AG08395 (cell line): ENCODE results near the gene TAX1BP1.

Source experiments
- DNase-seq: peaks from one replicate; pipeline ENCODE4 v3.0.0; 2012; ENCODE audit warnings: mixed read lengths, low spot score

TAX1BP1 gene

GRCh38 chr7:27739909-27740448, at the start of gene TAX1BP1:
Gene TAX1BP1 (plus strand): TSS chr7:27740162. CDS start chr7:27748525, 8,363 bp downstream.
- peak; percentile 97 for DNase-seq

GRCh38 chr7:27690649-27691048, 49.3 kb upstream of the TAX1BP1 start:
- DNase-seq, result no peak

GRCh38 chr7:27693794-27694193, 46.2 kb upstream of the TAX1BP1 start:
- DNase-seq, result no peak

DNA sequence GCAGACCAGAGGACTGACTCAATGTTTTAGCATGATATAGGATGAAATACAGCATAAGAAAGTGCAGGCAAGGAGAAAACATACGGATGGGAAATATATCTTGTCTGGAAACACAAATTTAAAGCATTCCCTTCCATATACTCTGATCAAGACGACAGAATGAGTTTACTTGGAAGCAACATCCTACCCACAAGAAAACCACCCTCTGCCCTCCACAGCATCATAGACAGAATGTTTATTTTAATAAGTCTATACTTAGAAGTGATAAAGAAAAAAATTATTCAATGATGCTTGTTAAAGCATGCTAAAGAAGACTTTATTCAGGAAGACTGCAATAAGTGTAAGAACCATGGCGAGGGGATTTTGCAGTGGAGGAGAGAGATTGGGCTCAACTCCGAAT, 44.9 kb upstream of the TAX1BP1 start:
- no peak for DNase-seq

- no peak for DNase-seq
Measured at GRCh38 chr7:27697861-27698430, 42.0 kb upstream of the TAX1BP1 start.

DNA sequence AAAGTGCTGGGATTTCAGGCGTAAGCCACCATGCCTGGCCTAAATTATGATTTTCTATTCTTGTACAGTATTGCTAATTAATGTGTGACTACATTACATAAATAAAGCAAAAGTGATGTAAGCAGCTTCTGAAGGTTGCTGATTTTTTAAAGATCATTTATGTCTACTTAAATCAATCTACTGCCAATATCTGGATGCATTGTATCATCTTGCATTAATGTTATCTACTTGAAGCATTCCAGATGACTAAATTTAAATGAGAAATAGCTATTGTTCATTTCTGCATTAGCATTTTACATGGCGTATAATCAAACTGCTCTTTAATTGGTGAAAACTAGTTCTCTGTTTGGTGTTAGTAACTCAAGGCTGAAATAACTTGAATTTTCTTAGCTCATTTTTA, 40.2 kb upstream of the TAX1BP1 start:
- DNase-seq, result no peak

- DNase-seq, result no peak
Measured at GRCh38 chr7:27700501-27700900, 39.5 kb upstream of the TAX1BP1 start.

GRCh38 chr7:27703181-27703580, 36.8 kb upstream of the TAX1BP1 start:
- no peak for DNase-seq

- DNase-seq, result no peak
Measured at GRCh38 chr7:27704422-27705199, 35.4 kb upstream of the TAX1BP1 start.

GRCh38 chr7:27705200-27705594, 34.8 kb upstream of the TAX1BP1 start:
- DNase-seq, result no peak

- DNase-seq, result no peak
Measured at GRCh38 chr7:27708485-27708884, 31.5 kb upstream of the TAX1BP1 start.

- peak; percentile 62 for DNase-seq
Measured at GRCh38 chr7:27709137-27710075, 30.6 kb upstream of the TAX1BP1 start.

DNA sequence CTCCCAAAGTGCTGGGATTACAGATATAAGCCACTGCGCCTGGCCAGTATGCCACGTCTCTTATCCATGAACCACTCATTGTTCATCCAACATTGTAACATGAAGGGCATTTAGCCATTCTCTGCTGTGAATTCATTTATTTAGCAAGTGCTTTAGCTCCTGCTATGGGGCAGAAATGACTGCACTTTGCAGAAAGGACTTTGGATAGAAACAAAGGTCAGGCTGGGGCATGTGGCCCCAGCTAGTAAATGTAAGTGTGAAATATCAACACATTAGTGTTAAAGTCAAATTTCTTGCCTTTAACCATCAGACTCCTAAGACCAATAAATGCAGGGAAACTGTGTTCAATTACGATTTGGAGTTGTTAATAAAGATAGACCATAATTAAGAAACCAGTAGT, 27.7 kb upstream of the TAX1BP1 start:
- no peak for DNase-seq

DNA sequence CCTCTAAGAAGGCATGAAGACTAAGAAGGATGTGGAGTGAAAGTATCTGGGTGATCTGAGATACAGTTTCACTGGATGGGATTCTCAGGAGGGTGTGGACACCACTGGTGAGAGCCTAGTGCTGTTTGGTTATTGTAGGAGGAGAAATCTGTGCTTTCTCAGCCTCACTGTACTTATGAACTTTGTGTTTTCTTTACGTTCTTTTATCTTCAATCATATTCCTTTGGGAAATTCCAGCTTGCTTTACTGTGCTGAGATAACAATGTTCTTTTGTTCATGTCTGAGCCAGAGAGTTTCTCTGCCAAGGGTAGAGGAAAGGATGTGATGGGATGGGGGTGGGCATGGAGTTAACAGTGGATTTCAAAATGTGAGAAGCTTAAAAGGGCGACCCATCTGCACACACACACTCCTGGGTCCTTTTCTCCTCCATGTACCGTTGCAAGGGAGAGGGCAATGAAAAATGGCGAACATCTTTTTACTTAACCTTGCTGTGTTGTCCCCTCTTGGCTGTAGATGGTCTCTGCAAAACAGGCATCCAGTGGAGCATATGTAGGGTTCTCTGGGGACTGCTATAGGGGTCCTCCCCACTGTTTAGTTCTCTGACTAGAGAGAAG, 25.0 kb upstream of the TAX1BP1 start:
- no peak for DNase-seq

DNA sequence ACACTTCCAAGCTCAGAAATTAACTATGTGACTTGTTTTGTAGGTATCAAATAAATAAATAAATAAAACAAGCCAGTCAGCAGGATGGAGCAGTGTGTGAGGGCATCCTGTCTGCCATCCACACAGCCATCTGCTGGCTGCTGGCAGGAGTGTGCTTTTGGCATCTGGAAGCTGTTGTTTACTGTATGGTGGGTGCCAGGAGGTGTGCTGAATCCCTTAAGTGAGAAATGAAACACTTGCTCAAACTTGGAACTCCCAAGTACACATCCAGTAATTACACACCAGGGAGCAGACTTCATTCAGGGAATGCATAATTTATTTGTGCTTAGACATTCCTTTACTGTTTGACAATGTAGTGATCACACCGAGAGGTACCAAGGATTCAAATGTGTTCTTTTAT, 16.9 kb upstream of the TAX1BP1 start:
- DNase-seq, result no peak

- DNase-seq, result no peak
Measured at GRCh38 chr7:27727058-27727457, 12.9 kb upstream of the TAX1BP1 start.

- no peak for DNase-seq
Measured at GRCh38 chr7:27730112-27730511, 9.8 kb upstream of the TAX1BP1 start.

DNA sequence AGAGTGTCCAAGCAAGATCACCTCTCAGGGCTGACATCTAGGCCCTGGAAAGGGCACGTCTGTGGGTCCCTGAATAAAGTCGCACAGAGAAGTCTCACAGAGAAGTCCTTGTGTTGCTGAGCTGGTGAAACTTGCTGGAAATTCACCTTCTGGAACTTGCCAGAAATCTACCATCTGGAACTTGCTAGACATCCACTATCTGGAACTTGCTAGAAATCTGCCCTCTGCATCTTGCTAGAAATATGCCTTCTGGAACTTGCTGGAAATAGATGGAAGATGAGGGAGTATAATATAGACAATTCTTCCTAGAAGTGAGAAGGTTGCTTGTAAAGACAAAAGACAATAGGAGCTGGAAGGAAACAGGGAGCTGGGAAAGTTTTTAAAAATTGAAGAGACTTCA, 5.4 kb upstream of the TAX1BP1 start:
- no peak for DNase-seq

DNA sequence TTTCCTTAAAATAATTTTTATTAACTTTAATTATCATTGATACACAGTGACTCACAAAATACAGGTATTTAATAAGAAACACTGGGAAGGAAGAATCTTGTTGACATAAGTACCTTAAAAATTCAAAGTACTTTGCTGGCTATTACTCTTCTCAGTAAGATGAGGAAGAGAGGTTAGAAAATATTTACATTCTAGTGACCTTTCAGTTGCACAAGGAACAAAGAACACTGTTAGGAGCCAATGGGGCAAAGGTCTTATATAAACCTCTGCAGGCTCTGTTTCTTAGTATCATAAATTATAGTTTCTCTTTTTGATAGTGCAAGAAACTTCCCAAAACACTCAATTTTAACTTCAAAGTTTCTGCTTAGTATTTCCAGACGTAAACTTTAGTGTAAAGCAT, 4.8 kb upstream of the TAX1BP1 start:
- DNase-seq, result no peak

- DNase-seq, result no peak
Measured at GRCh38 chr7:27735831-27736230, 4.1 kb upstream of the TAX1BP1 start.

- no peak for DNase-seq
Measured at GRCh38 chr7:27737178-27737577, 2.8 kb upstream of the TAX1BP1 start.

GRCh38 chr7:27737616-27738015, 2.3 kb upstream of the TAX1BP1 start:
- no peak for DNase-seq
